PC-3 (cell line): Measurements from ENCODE around the gene SLC25A2. TPM values are rescaled to one million over a fixed set of nuclear protein-coding genes. Genes with fewer than 3 reads are reported as not detected.
A peak's percentile ranks its signal among the peaks of the same experiment; 100 is the strongest.
"Not testable (repeated sequence)": the region's sequence is repeated elsewhere in the genome, so short reads cannot be mapped to it uniquely, and the experiment has no call there.

Source experiments
- ATAC-seq: fragments of 200-7000 bp; cut with Tn5 transposase; 2 replicates; pipeline ENCODE4 v1.9.1; 2020; ENCODE audit warnings: mild to moderate bottlenecking, moderate library complexity
- BruUV-seq: library from RNA; stranded (reverse); fragments of 400-500 nt; replicated peaks from 2 replicates; lab custom pipeline; 2021; lab: Mats Ljungman, UMichigan
- CTCF ChIA-PET: fragments of 300-600 bp; sonication (Branson Sonifier 250); formaldehyde crosslinking; loops from one replicate; lab custom pipeline; 2022; ENCODE audit warnings: antibody characterized with exemption; lab: Charles Lee
- POLR2A ChIA-PET: fragments of 300-600 bp; sonication (Branson Sonifier 250); formaldehyde crosslinking; loops from one replicate; lab custom pipeline; 2022; ENCODE audit warnings: antibody characterized with exemption; ENCODE audit not compliant: unreplicated experiment; lab: Charles Lee
- DNase-seq: peaks from one replicate; pipeline ENCODE4 v3.0.0-alpha.2; 2015
- H2AFZ ChIP-seq: fragments of 300-600 bp; sonication (generic); 2 replicates; pipeline ENCODE4 v1.6.0; 2016; ENCODE audit warnings: antibody characterized with exemption, low read length
- H3F3A ChIP-seq: fragments of 300-600 bp; sonication (generic); one replicate; pipeline ENCODE4 v1.6.0; 2017; ENCODE audit warnings: antibody characterized with exemption, low read length, control low read depth, mild to moderate bottlenecking; ENCODE audit not compliant: unreplicated experiment
- H3K27ac ChIP-seq: fragments of 300-600 bp; sonication (generic); 2 replicates; pipeline ENCODE4 v1.5.1; 2016; ENCODE audit warnings: mild to moderate bottlenecking, low read length
- H3K27me3 ChIP-seq: fragments of 300-600 bp; sonication (generic); 2 replicates; pipeline ENCODE4 v1.6.1; 2016; ENCODE audit warnings: low read length, mixed read lengths
- H3K36me3 ChIP-seq: fragments of 300-600 bp; sonication (generic); 2 replicates; pipeline ENCODE4 v1.6.1; 2016; ENCODE audit warnings: low read depth, mixed run types, low read length, mixed read lengths
- H3K4me1 ChIP-seq: fragments of 300-600 bp; sonication (generic); 2 replicates; pipeline ENCODE4 v1.5.1; 2016; ENCODE audit warnings: low read length; ENCODE audit not compliant: insufficient read depth
- H3K4me2 ChIP-seq: fragments of 300-600 bp; sonication (generic); 2 replicates; pipeline ENCODE4 v1.6.0; 2016; ENCODE audit warnings: low read length
- H3K4me3 ChIP-seq: fragments of 300-600 bp; sonication (generic); 2 replicates; pipeline ENCODE4 v1.5.1; 2016; ENCODE audit warnings: mild to moderate bottlenecking, low read length, mixed read lengths
- H3K79me2 ChIP-seq: fragments of 300-600 bp; sonication (generic); 2 replicates; pipeline ENCODE4 v1.6.1; 2017; ENCODE audit warnings: low read length, mixed read lengths
- H3K9ac ChIP-seq: fragments of 300-600 bp; sonication (generic); 2 replicates; pipeline ENCODE4 v1.6.0; 2016; ENCODE audit warnings: mild to moderate bottlenecking, low read length
- H3K9me2 ChIP-seq: fragments of 300-600 bp; sonication (generic); replicated peaks from 2 replicates; pipeline ENCODE4 v1.6.1; 2016; ENCODE audit warnings: mixed run types, low read length, mixed read lengths
- H3K9me3 ChIP-seq: fragments of 300-600 bp; sonication (generic); 2 replicates; pipeline ENCODE4 v1.6.1; 2016; ENCODE audit warnings: low read length, mixed read lengths
- H4K20me1 ChIP-seq: fragments of 300-600 bp; sonication (generic); 2 replicates; pipeline ENCODE4 v1.6.1; 2016; ENCODE audit warnings: low read length, mixed read lengths
- EZH2 ChIP-seq: fragments of 300-600 bp; sonication (generic); IDR thresholded peaks from one replicate; pipeline ENCODE4 v1.6.1; 2017; ENCODE audit warnings: antibody characterized with exemption, mild to moderate bottlenecking, low read length; ENCODE audit not compliant: unreplicated experiment
- EZH2phosphoT487 ChIP-seq: fragments of 300-600 bp; sonication (generic); IDR thresholded peaks from 2 replicates; pipeline ENCODE4 v1.6.1; 2018; ENCODE audit warnings: mild to moderate bottlenecking, antibody characterized with exemption, low read length, borderline replicate concordance
- intact Hi-C: fragments of 100-400 bp; cut with micrococcal nuclease; formaldehyde crosslinking; loops from 2 replicates; pipeline ENCODE4 v1.9.0; 2023
- total RNA-seq: library from RNA; depleted of rRNA; stranded (reverse); fragments of >200 nt; gene quantifications from 2 replicates; pipeline ENCODE4 v1.2.3, GENCODE V29; 2014
- TF ChIP-seq, protein P1 (sequence below): fragments of 300-600 bp; sonication (generic); conservative IDR thresholded peaks from 2 replicates; pipeline ENCODE4 v1.5.1; 2017; ENCODE audit warnings: antibody characterized with exemption, low read depth, mild to moderate bottlenecking, low read length

Gene SLC25A2
- total RNA-seq, 1 experiment from 2014 or later = 0.18 TPM

DNA sequence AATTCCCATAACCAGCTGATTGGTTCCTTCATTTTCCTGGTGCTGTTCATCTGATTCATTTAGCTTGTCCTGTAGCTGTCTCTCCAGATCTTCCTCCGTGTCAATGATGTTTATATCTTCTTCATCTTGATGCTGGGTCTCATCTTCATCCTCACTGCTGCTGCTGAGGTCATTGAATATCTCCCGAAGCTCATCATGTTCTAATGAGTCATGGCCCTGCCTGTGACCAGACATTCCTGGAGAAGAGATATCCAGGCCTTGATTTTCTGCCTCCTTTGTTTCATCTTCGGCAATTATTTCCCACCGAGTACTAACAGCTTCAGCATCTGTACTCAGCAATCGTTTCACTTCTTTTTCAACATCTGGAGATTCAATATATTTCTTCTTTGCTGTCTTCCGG is 15.4 kb upstream of the SLC25A2 start:
- TF ChIP-seq, protein P1, sequence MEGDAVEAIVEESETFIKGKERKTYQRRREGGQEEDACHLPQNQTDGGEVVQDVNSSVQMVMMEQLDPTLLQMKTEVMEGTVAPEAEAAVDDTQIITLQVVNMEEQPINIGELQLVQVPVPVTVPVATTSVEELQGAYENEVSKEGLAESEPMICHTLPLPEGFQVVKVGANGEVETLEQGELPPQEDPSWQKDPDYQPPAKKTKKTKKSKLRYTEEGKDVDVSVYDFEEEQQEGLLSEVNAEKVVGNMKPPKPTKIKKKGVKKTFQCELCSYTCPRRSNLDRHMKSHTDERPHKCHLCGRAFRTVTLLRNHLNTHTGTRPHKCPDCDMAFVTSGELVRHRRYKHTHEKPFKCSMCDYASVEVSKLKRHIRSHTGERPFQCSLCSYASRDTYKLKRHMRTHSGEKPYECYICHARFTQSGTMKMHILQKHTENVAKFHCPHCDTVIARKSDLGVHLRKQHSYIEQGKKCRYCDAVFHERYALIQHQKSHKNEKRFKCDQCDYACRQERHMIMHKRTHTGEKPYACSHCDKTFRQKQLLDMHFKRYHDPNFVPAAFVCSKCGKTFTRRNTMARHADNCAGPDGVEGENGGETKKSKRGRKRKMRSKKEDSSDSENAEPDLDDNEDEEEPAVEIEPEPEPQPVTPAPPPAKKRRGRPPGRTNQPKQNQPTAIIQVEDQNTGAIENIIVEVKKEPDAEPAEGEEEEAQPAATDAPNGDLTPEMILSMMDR = no peak
- no peak for TF ChIP-seq EZH2phosphoT487
- no peak for TF ChIP-seq EZH2
- ChIA-PET POLR2A (no interaction called here), CTCF (no interaction called here)
- Histone ChIP-seq H3K36me3 (peaks cover 36% of the 10 kb centered on the region), H3K9me3 (peaks cover 38% of the 10 kb centered on the region), H3K27ac (no peak overlapping the region), H3K79me2 (peaks cover 28% of the 10 kb centered on the region), H3F3A (no peaks in the 10 kb centered on the region), H3K27me3 (no peaks in the 10 kb centered on the region), H3K9me2 (no peaks in the 10 kb centered on the region), H3K4me2 (no peak overlapping the region), H3K4me1 (no peaks in the 10 kb centered on the region), H4K20me1 (no peaks in the 10 kb centered on the region), H3K4me3 (peak overlapping the region; percentile 78), H2AFZ (no peak overlapping the region), H3K9ac (no peak overlapping the region)
- ATAC-seq (no peak), DNase-seq (no peak)
- intact Hi-C loops = no loop called here
- BruUV-seq = no TSS peak

DNA sequence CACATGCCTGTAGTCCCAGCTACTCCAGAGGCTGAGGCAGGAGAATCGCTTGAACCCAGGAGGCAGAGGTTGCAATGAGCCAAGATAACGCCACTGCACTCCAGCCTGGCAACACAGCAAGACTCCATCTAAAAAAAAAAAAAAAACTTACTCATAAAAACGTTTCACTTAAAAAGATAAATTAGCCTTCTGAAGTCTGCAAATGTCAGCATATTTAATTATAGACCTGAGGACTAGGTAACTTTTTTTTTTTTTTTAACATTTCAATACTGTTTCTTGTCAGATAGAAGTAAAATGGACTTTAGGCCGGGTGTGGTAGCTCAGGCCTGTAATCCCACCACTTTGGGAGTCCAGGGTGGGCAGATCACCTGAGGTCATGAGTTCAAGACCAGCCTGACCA is 13.1 kb upstream of the SLC25A2 start:
- H3K9ac ChIP-seq, H2AFZ ChIP-seq, H3K4me2 ChIP-seq, POLR2A ChIA-PET, H3K9me2 ChIP-seq, DNase-seq, intact Hi-C loops, H4K20me1 ChIP-seq, H3K27me3 ChIP-seq, H3K4me3 ChIP-seq, BruUV-seq, H3K4me1 ChIP-seq, H3F3A ChIP-seq, CTCF ChIA-PET, ATAC-seq, H3K27ac ChIP-seq: not testable (repeated sequence)
- Histone ChIP-seq H3K9me3 (peaks cover 33% of the 10 kb centered on the region), H3K36me3 (peaks cover 36% of the 10 kb centered on the region), H3K79me2 (peaks cover 28% of the 10 kb centered on the region)

DNA sequence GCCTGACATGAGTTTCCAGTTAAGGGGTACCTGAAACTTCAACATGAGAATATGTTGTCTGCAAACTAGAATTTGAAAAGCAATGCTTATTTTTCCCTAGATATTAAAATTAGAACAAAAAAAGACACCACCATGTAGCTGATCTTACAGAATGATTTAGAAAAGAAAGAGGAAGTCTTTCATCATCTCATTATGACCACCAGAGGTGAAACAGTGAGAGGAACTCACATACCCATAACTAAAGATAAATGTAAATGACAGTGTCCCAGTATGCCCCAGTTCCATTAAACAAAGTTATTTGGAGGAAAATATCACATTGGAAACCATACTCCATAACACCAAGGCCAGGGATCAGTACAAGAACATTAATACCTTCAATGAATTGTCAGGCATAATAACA is 9.9 kb upstream of the SLC25A2 start:
- Histone ChIP-seq H4K20me1 (no peaks in the 10 kb centered on the region), H3K9me2 (no peaks in the 10 kb centered on the region), H3K4me3 (no peak overlapping the region), H2AFZ (no peak overlapping the region), H3K9me3 (peaks cover 14% of the 10 kb centered on the region), H3F3A (no peaks in the 10 kb centered on the region), H3K9ac (no peak overlapping the region), H3K79me2 (peaks cover 10% of the 10 kb centered on the region), H3K27me3 (no peaks in the 10 kb centered on the region), H3K27ac (no peak overlapping the region), H3K36me3 (peaks cover 21% of the 10 kb centered on the region), H3K4me2 (no peak overlapping the region), H3K4me1 (no peaks in the 10 kb centered on the region)
- intact Hi-C loops = no loop called here
- ChIA-PET CTCF (no interaction called here), POLR2A (no interaction called here)
- DNase-seq = no peak
- TF ChIP-seq EZH2phosphoT487 (no peak), EZH2 (no peak)
- TF ChIP-seq, protein P1 = no peak
- no peak for ATAC-seq
- no TSS peak for BruUV-seq
